SH-SY5Y (cell line): ENCODE measurements around the gene ZDHHC11B.

Experiments
- GATA2 ChIP-seq: IDR thresholded peaks from 2 replicates; pipeline ENCODE4 v1.6.1; 2011; ENCODE audit warnings: mild to moderate bottlenecking, low read depth, low read length
- GATA3 ChIP-seq: IDR thresholded peaks from 2 replicates; pipeline ENCODE4 v1.6.1; 2011; ENCODE audit warnings: low read depth, mild to moderate bottlenecking, low read length, moderate library complexity

- TF ChIP-seq GATA3: no peak
- TF ChIP-seq GATA2: no peak
Observed at GRCh38 chr5:766666-767431, 17.7 kb downstream of the ZDHHC11B start.
